Left ventricle myocardium superior (tissue), 1 donor: ENCODE data around the gene ZBTB39. TPM values are rescaled to one million over a fixed set of nuclear protein-coding genes. Genes with fewer than 3 reads are reported as not detected.
"Not testable (repeated sequence)": the region's sequence is repeated elsewhere in the genome, so short reads cannot be mapped to it uniquely, and the experiment has no call there.

Source experiments
- ATAC-seq: fragments of 200-7000 bp; cut with Tn5 transposase; one replicate; pipeline ENCODE4 v1.9.1; 2020; ENCODE audit warnings: mild to moderate bottlenecking, moderate library complexity
- DNase-seq: peaks from one replicate; pipeline ENCODE4 v3.0.0-alpha.2; 2020
- intact Hi-C: fragments of 100-400 bp; cut with micrococcal nuclease; formaldehyde crosslinking; loops from one replicate; pipeline ENCODE4 v1.11.0; 2022
- total RNA-seq: library from RNA; stranded (reverse); fragmentation: NEBNext Ultra II Directional; extraction: Animal tissue kit (Norgen Biotek cat#: 25700); gene quantifications from one replicate; pipeline ENCODE4 v1.2.1, GENCODE V29; 2021
- donor health status: DM: no; HTN: yes; CAD: no; lungs with severe emphysema.

Gene ZBTB39
- total RNA-seq, 1 donor from 2014 or later = 3.4 TPM

DNA sequence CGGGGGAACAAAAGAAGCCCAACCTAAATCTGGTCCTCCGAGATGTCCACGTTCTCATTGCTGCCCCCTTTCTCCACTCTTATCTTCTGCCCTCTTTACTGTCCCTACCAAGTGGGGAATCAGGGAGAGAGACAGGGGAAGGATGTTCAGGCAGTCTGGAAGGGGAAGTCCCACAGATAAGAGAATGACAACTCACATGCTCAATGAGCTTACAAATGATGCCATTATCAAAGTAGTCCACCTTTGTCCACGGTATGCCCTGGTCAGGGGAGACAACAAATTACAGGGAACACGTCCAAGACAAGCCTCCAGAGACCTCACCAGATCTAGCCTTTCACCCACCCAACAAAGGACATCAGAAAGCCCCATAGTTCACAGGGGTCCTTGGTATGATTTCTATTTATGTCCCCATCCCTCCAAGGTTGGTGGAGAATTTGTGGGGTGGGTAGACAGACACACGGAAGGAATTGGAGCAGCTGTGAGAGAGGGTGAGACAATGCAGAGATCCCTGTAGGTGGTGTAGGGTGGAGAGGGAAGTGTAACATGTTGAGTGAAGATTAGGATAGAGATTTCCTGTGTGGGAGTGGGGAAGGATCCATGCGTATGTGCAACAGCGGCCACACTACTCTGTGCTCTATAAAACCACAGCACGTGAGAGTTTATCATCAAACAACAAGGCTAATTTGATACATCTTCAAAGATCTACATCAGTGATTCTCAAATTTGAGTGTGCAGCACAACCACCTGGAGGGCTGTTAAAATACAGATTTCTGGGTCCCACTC is 32.9 kb upstream of the ZBTB39 start:
- DNase-seq (no peak), ATAC-seq (no peak)
- intact Hi-C loops = no loop called here

- ATAC-seq = no peak
- intact Hi-C loops = no loop called here
- DNase-seq = no peak
Measured at GRCh38 chr12:57037264-57037663, 30.9 kb upstream of the ZBTB39 start.

- DNase-seq (no peak), ATAC-seq (no peak)
- intact Hi-C loops = no loop called here
Measured at GRCh38 chr12:57033431-57033830, 27.1 kb upstream of the ZBTB39 start.

- no peak for ATAC-seq
- intact Hi-C loops = no loop called here
- no peak for DNase-seq
Measured at GRCh38 chr12:57031789-57032188, 25.4 kb upstream of the ZBTB39 start.

- intact Hi-C loops = no loop called here
- no peak for ATAC-seq
- no peak for DNase-seq
Measured at GRCh38 chr12:57031138-57031725, 24.9 kb upstream of the ZBTB39 start.

- ATAC-seq (no peak), DNase-seq (no peak)
- intact Hi-C loops = no loop called here
Measured at GRCh38 chr12:57029457-57029856, 23.1 kb upstream of the ZBTB39 start.

DNA sequence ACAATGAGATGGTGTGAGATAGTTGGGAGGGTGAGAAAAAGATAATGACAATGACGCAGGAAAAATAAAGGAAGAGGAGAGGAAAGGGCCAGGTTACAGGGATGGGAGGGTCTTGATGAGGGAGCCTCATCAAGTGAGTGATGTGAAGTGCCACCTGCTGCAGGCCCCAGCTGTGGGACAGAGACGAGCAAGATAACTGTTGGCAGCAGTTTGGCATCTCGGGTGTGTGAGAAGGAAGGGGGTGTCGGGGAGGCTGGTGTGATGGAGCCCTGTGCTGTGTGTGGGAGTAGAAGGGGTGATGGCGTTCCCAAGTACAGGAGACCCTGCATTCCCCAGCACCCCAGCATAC is 21.4 kb upstream of the ZBTB39 start:
- intact Hi-C loops = no loop called here
- DNase-seq (no peak), ATAC-seq (no peak)

- ATAC-seq = no peak
- intact Hi-C loops = no loop called here
- no peak for DNase-seq
Measured at GRCh38 chr12:57027011-57027804, 20.9 kb upstream of the ZBTB39 start.

DNA sequence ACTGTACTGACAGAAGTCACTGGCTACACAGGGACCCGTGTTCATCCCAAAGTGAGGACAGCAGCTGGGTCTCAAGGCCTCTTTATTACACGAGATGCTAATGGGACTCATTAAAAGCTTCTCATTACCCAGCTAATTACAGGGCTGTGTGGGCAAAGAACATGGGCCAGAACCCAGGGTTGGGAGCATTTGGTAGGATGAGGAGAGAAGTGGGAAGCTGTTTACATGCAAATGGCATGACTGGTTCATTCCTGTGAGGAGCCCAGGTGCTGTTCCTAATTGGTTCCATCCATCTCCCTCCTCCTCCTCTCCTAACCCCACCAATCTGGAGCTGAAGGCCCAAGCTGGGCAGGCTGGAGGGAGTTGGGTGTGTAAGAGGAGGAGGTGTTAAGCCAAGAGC is 18.9 kb upstream of the ZBTB39 start:
- intact Hi-C loops = no loop called here
- ATAC-seq (no peak), DNase-seq (no peak)

GRCh38 chr12:57022324-57022723 is 16.0 kb upstream of the ZBTB39 start:
- intact Hi-C loops, DNase-seq, ATAC-seq: not testable (repeated sequence)

DNA sequence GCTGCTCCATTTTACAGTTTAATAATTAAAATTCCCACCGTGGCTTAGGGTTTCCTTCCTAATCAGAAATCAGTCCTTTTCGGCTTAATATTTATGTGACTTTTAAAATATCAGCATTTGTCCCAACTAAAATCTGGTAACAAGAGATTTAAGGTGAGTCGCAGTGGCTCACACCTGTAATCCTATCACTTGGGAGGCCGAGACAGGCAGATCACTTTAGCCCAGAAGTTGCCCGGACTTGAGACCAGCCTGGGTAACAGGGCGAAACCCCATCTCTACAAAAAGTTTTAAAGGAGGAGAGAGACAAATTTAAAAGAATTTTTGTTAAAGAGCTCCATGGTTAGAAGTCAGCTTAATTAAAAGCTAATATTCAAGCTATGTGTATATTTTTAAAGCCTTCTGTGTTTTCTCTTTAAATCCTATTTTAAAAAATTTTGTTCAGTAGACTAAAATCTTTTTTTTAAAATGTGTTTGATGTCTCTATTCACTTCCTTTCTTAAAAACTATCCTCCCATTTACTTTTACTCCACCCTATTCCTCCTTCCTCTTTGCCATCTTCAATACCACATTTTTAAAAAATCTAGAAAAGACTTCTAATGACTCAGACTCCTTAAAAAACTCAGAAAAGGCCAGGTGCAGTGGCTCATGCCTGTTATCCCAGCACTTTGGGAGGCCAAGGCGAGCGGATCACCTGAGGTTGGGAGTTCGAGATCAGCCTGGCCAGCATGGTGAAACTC is 13.8 kb upstream of the ZBTB39 start:
- ATAC-seq = no peak
- no peak for DNase-seq
- intact Hi-C loops = no loop called here

GRCh38 chr12:57018906-57019305 is 12.6 kb upstream of the ZBTB39 start:
- no peak for DNase-seq
- ATAC-seq = no peak
- intact Hi-C loops = no loop called here

GRCh38 chr12:57018353-57018752 is 12.0 kb upstream of the ZBTB39 start:
- ATAC-seq, intact Hi-C loops, DNase-seq: not testable (repeated sequence)

DNA sequence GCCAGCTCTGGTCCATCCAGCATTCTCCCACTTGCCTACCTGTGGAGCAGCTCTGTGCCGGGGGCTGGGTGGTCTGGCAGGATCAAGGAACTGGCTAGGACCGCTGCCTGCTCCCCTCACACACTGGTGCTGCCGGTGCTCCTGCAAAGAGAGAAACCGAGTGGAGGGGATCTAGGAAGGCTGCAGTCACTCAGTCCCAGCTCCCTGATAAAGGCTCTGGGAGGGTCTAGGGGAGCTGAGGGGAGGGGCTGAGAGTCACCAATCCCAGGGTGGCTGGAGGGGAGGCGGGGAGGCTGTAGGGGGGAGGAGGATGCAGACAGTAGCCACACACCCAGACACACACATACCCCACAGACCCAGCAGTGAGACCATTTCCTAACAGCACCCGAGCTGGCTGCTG is 10.0 kb upstream of the ZBTB39 start, which contains the start of gene TAC3:
TAC3 (minus strand) TSS at position 182 of the 400 bp plus-strand sequence. CDS start 732 bp downstream, outside the sequence.
- intact Hi-C loops = no loop called here
- DNase-seq (no peak), ATAC-seq (no peak)

DNA sequence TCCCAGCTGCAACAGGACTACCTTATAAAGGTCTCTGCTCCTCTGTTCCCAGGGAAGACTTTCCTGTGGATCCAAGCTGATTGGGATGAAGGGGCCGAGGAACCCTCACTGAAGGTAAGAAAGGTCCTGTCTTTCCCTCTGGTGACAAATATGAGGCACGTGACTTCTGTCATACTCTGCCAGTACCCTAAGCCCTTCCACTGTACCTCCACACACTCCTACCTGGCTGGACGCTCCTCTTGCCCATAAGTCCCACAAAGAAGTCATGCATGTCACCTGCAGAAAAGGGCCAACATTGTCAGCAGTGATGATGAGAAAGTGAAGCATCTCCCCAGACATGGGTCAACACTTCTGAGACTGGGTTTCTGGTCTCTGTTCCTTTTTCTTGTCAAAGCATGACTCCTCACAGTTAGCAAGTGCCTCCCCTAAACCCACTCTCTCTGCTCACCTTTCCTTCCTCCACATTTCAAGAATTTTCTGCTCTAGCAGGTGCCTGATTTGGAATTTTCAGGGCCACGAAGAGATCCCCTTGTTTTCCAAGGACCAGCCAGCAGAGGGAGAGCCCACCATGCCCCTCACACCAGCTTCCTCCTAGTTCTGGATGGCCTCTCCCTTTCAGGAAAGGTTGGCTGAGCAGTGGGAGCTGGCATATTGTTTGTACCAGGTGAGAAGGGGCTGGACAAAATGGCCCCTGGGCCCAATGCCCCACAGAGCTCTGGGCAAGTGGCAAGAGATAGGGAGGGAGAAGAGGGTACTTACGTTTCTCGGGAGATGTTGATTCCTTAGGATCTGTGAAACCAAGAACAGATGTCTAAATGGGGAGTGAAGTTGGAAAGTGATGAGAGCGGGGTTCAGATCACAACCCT is 6.5 kb upstream of the ZBTB39 start:
- ATAC-seq = no peak
- intact Hi-C loops = no loop called here
- no peak for DNase-seq

DNA sequence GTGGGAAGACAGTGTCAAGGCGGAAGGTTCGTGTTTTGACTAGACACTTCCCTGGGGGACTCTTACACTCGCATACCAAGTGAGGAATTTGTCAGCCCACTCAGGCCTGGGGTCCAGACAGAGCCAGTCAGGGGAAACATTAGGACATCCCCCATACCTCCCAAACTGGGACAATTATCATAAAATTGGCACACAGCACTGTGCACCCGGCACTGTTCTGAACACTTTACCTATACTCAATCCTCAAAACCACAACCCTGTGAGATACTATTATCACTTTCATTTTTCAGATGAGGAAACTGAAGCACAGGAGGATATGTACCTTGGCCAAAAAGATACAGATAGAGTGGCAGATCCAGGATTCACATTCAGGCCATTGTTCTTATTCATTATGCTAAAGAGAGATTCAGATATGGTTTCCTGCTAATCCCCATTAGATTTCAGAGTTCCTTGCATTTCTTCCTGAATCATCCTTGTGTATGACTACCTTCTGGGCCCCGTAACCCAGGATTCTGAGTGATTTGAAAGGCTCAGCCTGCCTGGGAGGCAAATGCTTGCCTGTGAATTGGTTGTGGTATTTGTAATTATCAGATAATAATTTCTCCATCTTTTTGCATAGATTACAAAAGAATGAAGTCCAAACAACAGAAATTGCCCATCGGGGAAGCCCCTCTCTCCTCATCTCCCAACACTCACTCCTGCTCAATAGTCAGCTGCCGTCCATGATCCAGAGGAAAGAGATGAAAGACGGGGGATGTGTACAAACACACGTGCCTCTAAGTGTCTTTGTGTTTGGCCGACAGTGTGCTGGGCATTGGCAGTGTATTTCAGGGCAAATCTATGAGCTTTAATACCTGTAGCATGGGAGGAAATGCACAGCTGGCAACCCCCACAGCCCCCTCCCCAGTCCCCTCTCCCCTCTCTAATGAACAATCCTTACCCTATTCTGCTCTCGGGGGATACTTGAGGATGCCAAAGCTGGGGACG is 5.4 kb upstream of the ZBTB39 start:
- ATAC-seq = no peak
- no peak for DNase-seq
- intact Hi-C loops = no loop called here

DNA sequence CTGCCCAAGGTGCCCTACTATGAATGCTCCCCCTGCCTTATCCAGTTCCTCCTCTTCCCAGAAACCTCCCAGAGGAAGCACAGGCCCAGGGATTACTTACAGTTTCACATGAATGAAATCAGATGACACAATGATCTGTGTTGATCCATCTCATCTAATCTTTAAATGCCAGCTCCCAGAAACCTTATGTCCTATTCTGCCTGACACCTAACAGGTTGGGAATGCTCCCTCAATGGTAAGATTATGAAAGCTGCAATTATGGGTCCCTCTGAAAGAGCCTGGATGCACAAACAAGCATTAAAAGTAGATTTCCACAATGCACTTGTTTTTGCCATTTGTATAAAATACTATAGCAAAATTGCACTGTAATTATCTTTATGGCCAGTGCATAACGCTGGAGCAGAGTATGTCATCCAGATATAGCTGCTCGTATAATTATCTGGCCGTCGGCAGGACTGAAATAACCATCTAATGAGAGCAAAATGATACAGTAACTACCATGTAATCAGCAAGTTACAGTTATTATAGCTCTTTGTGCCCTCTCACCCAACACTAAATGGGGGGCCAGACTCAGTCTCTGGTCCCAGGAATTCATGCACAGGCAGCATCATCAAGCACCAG is 4.4 kb upstream of the ZBTB39 start:
- ATAC-seq = no peak
- DNase-seq = no peak
- intact Hi-C loops = no loop called here
